ENCODE data around the gene SLC35B2.
A peak's percentile ranks its signal among the peaks of the same experiment; 100 is the strongest.

SLC35B2 gene

GRCh38 chr6:44251576-44252524 lies 5.5 kb downstream of the SLC35B2 start:
- H3K4me3 ChIP-seq (ENCODE audit: low read depth, low read length) = no peak overlapping the region
- TF ChIP-seq CTCF (conservative IDR thresholded peaks at IDR 0.05; ENCODE audit: low read depth, low read length) = no peak
- no peak for DNase-seq (ENCODE audit: low read depth)

GRCh38 chr6:44250718-44251123 lies 6.6 kb downstream of the SLC35B2 start:
- TF ChIP-seq CTCF (conservative IDR thresholded peaks at IDR 0.05; ENCODE audit: low read depth, low read length) = no peak
- H3K4me3 ChIP-seq (ENCODE audit: low read depth, low read length) = no peak overlapping the region
- DNase-seq (ENCODE audit: low read depth) = no peak

- no peak overlapping the region for H3K4me3 ChIP-seq (ENCODE audit: low read depth, low read length)
- DNase-seq (ENCODE audit: low read depth) = no peak
- TF ChIP-seq CTCF (conservative IDR thresholded peaks at IDR 0.05; ENCODE audit: low read depth, low read length) = no peak
Measured at GRCh38 chr6:44250067-44250717, 7.1 kb downstream of the SLC35B2 start.

GRCh38 chr6:44249082-44249748 lies 8.1 kb downstream of the SLC35B2 start:
- no peak for TF ChIP-seq CTCF (conservative IDR thresholded peaks at IDR 0.05; ENCODE audit: low read depth, low read length)
- peak overlapping the region; percentile 76 for H3K4me3 ChIP-seq (ENCODE audit: low read depth, low read length)
- DNase-seq (ENCODE audit: low read depth) = no peak

- DNase-seq (ENCODE audit: low read depth) = no peak
- peak overlapping the region; percentile 76 for H3K4me3 ChIP-seq (ENCODE audit: low read depth, low read length)
- no peak for TF ChIP-seq CTCF (conservative IDR thresholded peaks at IDR 0.05; ENCODE audit: low read depth, low read length)
Measured at GRCh38 chr6:44248579-44248978, 8.7 kb downstream of the SLC35B2 start.

GRCh38 chr6:44247338-44248302 lies 9.7 kb downstream of the SLC35B2 start:
- peak; percentile 57 for DNase-seq (ENCODE audit: low read depth)
- no peak for TF ChIP-seq CTCF (conservative IDR thresholded peaks at IDR 0.05; ENCODE audit: low read depth, low read length)
- H3K4me3 ChIP-seq (ENCODE audit: low read depth, low read length) = peak overlapping the region; percentile 76

Measured in choroid plexus epithelial cell (primary cell).